Panc1 (cell line): ENCODE results near the gene IL20RB.

ENCODE experiments used
- CTCF ChIP-seq: fragments of 450-650 bp; IDR thresholded peaks from 2 replicates; pipeline ENCODE4 v1.5.1; 2017; ENCODE audit warnings: mild to moderate bottlenecking
- REST ChIP-seq, 2 experiments: IDR thresholded peaks; 2 replicates each; pipeline ENCODE4 v1.6.1; 2011 to 2012; ENCODE audit warnings: low read depth in 2 of 2, control low read depth in 1 of 2, low read length in 1 of 2, mild to moderate bottlenecking in 1 of 2, moderate library complexity in 1 of 2; ENCODE audit not compliant: insufficient read depth in 1 of 2
- SIN3A ChIP-seq: IDR thresholded peaks from 2 replicates; pipeline ENCODE4 v1.6.1; 2012; ENCODE audit warnings: low read depth, mild to moderate bottlenecking, low read length, moderate library complexity, borderline replicate concordance; ENCODE audit not compliant: insufficient read depth

- TF ChIP-seq CTCF (no peak), SIN3A (no peak), REST (IDR thresholded peaks at IDR 0.05; ENCODE audit: insufficient read depth in 1 of 2, low read depth in 2 of 2, low read length in 1 of 2) (no peak)
Observed at GRCh38 chr3:137047240-137047639, 89.5 kb downstream of the IL20RB start.
